ENCODE results near the gene DHRS13. TPM values are rescaled to one million over a fixed set of nuclear protein-coding genes. Genes with fewer than 3 reads are reported as not detected.
"Not testable (repeated sequence)": the region's sequence is repeated elsewhere in the genome, so short reads cannot be mapped to it uniquely, and the experiment has no call there.

DHRS13 gene
- polyA plus RNA-seq, 1 donor from 2014 or later = 91.1 TPM

DNA sequence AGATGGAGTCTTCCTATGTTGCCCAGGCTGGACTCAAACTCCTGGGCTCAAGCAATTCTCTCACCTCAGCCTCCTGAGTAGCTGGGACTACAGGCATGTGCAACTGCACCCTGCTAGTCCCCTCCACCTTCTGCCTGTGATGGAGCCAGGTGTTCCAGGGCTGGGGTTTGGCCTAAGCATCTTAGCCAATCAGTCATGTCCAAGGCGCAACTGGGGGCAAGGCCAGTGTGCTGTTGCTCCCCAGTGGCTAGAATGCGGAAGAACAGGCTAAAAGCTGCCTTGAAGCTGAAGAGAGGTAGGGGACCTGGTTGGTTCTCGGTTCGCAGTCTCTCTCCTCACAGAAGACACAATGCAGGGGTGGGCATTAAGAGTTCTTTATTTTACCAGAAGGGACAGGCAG lies 23.9 kb downstream of the DHRS13 start:
- no peaks in the 10 kb centered on the region for H3K27me3 ChIP-seq (ENCODE audit: insufficient read depth, low read depth, low read length)
- TF ChIP-seq EP300 (conservative IDR thresholded peaks at IDR 0.05; ENCODE audit: poor library complexity, severe bottlenecking) (no peak), EZH2 (IDR thresholded peaks at IDR 0.05; ENCODE audit: borderline replicate concordance, insufficient read depth, low read length, poor library complexity, severe bottlenecking) (no peak), RAD21 (conservative IDR thresholded peaks at IDR 0.05) (no peak), MXI1 (conservative IDR thresholded peaks at IDR 0.05; ENCODE audit: poor library complexity, severe bottlenecking) (no peak), TAF1 (IDR thresholded peaks at IDR 0.05; ENCODE audit: low read depth) (no peak), POLR2AphosphoS5 (IDR thresholded peaks at IDR 0.05) (no peak)
- TF ChIP-seq, protein P1, sequence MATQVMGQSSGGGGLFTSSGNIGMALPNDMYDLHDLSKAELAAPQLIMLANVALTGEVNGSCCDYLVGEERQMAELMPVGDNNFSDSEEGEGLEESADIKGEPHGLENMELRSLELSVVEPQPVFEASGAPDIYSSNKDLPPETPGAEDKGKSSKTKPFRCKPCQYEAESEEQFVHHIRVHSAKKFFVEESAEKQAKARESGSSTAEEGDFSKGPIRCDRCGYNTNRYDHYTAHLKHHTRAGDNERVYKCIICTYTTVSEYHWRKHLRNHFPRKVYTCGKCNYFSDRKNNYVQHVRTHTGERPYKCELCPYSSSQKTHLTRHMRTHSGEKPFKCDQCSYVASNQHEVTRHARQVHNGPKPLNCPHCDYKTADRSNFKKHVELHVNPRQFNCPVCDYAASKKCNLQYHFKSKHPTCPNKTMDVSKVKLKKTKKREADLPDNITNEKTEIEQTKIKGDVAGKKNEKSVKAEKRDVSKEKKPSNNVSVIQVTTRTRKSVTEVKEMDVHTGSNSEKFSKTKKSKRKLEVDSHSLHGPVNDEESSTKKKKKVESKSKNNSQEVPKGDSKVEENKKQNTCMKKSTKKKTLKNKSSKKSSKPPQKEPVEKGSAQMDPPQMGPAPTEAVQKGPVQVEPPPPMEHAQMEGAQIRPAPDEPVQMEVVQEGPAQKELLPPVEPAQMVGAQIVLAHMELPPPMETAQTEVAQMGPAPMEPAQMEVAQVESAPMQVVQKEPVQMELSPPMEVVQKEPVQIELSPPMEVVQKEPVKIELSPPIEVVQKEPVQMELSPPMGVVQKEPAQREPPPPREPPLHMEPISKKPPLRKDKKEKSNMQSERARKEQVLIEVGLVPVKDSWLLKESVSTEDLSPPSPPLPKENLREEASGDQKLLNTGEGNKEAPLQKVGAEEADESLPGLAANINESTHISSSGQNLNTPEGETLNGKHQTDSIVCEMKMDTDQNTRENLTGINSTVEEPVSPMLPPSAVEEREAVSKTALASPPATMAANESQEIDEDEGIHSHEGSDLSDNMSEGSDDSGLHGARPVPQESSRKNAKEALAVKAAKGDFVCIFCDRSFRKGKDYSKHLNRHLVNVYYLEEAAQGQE (IDR thresholded peaks at IDR 0.05; ENCODE audit: borderline replicate concordance) = no peak

DNA sequence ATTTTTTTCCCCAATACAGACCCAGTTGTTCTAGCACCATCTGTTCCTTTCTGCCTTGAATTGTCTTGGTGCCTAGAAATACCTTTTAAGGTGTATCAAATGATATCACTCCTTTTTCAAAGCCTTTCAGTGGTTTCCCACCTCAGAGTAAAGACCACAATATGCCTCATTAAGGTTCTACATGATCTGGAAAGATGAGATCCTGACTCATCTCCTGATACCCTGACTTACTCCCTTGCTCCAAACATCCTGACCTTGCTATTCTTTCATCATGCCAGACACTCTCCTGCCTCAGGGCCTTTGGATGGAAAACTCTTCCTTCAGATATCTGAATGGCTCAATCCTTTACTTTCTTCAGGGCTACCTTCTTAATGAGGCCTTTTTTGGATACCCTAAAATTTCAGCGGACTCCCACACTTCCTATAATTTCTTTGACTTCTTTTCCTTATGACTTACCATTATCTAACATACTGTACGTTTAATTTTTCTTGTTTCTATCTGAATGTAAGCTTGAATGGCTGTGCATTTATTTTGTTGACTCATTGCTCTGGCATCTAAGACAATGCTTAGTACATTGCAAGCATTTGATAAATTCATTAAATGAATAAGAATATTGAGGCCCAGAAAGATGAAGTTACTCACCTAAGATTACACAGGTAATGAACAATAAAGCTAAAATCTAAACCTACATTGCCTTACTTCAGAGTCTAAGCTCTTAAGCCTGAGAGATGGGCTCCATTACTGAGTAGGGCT lies 24.5 kb downstream of the DHRS13 start:
- Histone ChIP-seq H3K9ac (ENCODE audit: low read length) (no peak overlapping the region), H3K4me3 (ENCODE audit: low read length) (no peak overlapping the region), H4K20me1 (ENCODE audit: insufficient read depth) (no peaks in the 10 kb centered on the region), H2AFZ (ENCODE audit: low read depth, low read length) (no peak overlapping the region), H3F3A (ENCODE audit: insufficient read depth, low read length, poor library complexity, severe bottlenecking) (no peaks in the 10 kb centered on the region), H3K27me3 (ENCODE audit: insufficient read depth, low read depth, low read length) (no peaks in the 10 kb centered on the region), H3K9me3 (ENCODE audit: low read length) (no peaks in the 10 kb centered on the region), H3K9me2 (ENCODE audit: insufficient read depth, low read length) (no peaks in the 10 kb centered on the region), H3K4me2 (ENCODE audit: low read length) (no peak overlapping the region), H3K27ac (ENCODE audit: low read length) (no peak overlapping the region), H3K36me3 (ENCODE audit: insufficient read depth, low read length) (no peaks in the 10 kb centered on the region), H3K79me2 (replicated peaks; ENCODE audit: insufficient read depth, low read length) (no peaks in the 10 kb centered on the region)
- no peak for TF ChIP-seq EP300 (conservative IDR thresholded peaks at IDR 0.05; ENCODE audit: poor library complexity, severe bottlenecking)
- TF ChIP-seq EZH2 (IDR thresholded peaks at IDR 0.05; ENCODE audit: borderline replicate concordance, insufficient read depth, low read length, poor library complexity, severe bottlenecking) = no peak
- TF ChIP-seq SMC3 (conservative IDR thresholded peaks at IDR 0.05; ENCODE audit: poor library complexity) = no peak
- TF ChIP-seq, protein P2, sequence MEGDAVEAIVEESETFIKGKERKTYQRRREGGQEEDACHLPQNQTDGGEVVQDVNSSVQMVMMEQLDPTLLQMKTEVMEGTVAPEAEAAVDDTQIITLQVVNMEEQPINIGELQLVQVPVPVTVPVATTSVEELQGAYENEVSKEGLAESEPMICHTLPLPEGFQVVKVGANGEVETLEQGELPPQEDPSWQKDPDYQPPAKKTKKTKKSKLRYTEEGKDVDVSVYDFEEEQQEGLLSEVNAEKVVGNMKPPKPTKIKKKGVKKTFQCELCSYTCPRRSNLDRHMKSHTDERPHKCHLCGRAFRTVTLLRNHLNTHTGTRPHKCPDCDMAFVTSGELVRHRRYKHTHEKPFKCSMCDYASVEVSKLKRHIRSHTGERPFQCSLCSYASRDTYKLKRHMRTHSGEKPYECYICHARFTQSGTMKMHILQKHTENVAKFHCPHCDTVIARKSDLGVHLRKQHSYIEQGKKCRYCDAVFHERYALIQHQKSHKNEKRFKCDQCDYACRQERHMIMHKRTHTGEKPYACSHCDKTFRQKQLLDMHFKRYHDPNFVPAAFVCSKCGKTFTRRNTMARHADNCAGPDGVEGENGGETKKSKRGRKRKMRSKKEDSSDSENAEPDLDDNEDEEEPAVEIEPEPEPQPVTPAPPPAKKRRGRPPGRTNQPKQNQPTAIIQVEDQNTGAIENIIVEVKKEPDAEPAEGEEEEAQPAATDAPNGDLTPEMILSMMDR (IDR thresholded peaks at IDR 0.05; ENCODE audit: poor library complexity, severe bottlenecking) = no peak
- no peak for TF ChIP-seq POLR2AphosphoS5 (IDR thresholded peaks at IDR 0.05)
- TF ChIP-seq RAD21 (conservative IDR thresholded peaks at IDR 0.05) = no peak
- TF ChIP-seq MXI1 (conservative IDR thresholded peaks at IDR 0.05; ENCODE audit: poor library complexity, severe bottlenecking) = no peak
- TF ChIP-seq TAF1 (IDR thresholded peaks at IDR 0.05; ENCODE audit: low read depth) = no peak
- TF ChIP-seq, protein P1 (IDR thresholded peaks at IDR 0.05; ENCODE audit: borderline replicate concordance) = no peak

More for the DNA sequence above, 23.9 kb downstream of the DHRS13 start:
- H3F3A ChIP-seq (ENCODE audit: insufficient read depth, low read length, poor library complexity, severe bottlenecking) = no peaks in the 10 kb centered on the region
- H3K9ac ChIP-seq (ENCODE audit: low read length) = no peak overlapping the region
- H3K9me2 ChIP-seq (ENCODE audit: insufficient read depth, low read length) = no peaks in the 10 kb centered on the region
- no peaks in the 10 kb centered on the region for H3K36me3 ChIP-seq (ENCODE audit: insufficient read depth, low read length)
- H3K4me3 ChIP-seq (ENCODE audit: low read length) = no peak overlapping the region
- no peak overlapping the region for H2AFZ ChIP-seq (ENCODE audit: low read depth, low read length)
- H3K79me2 ChIP-seq (replicated peaks; ENCODE audit: insufficient read depth, low read length) = no peaks in the 10 kb centered on the region
- H3K27ac ChIP-seq (ENCODE audit: low read length) = no peak overlapping the region
- no peak overlapping the region for H3K4me2 ChIP-seq (ENCODE audit: low read length)
- no peaks in the 10 kb centered on the region for H3K9me3 ChIP-seq (ENCODE audit: low read length)
- H4K20me1 ChIP-seq (ENCODE audit: insufficient read depth) = no peaks in the 10 kb centered on the region

DNA sequence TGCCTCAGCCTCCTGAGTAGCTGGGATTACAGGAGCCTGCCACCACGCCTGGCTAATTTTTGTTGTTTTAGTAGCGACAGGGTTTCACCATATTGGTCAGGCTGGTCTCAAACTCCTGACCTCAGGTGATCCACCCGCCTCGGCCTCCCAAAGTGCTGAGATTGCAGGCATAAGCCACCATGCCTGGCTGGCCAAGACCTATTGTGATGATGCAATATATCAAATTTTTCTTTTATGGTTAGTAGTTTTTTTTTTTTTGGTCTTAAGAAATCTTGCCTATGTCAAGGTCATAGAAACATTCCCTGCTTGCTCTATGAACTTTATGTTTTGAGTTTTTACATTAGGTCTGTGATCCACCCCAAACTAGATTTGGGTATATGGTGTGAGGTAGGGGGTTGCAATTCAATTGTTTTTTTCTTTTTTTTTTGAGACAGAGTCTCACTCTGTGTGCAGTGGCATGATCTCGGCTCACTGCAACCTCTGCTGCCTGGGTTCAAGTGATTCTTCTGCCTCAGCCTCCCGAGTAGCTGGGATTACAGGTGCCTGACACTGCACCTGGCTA lies 25.6 kb downstream of the DHRS13 start:
- not testable (repeated sequence) for H4K20me1 ChIP-seq (ENCODE audit: insufficient read depth); H3K9ac ChIP-seq (ENCODE audit: low read length); H3K4me2 ChIP-seq (ENCODE audit: low read length); H2AFZ ChIP-seq (ENCODE audit: low read depth, low read length); H3K27ac ChIP-seq (ENCODE audit: low read length); H3K4me3 ChIP-seq (ENCODE audit: low read length); H3K9me2 ChIP-seq (ENCODE audit: insufficient read depth, low read length); H3K36me3 ChIP-seq (ENCODE audit: insufficient read depth, low read length); H3F3A ChIP-seq (ENCODE audit: insufficient read depth, low read length, poor library complexity, severe bottlenecking); H3K27me3 ChIP-seq (ENCODE audit: insufficient read depth, low read depth, low read length); H3K9me3 ChIP-seq (ENCODE audit: low read length); H3K79me2 ChIP-seq (replicated peaks; ENCODE audit: insufficient read depth, low read length)
